Measurements from ENCODE around the gene C6orf58. TPM values are rescaled to one million over a fixed set of nuclear protein-coding genes. Genes with fewer than 3 reads are reported as not detected.

The C6orf58 gene
- total RNA-seq, 1 experiment from 2014 or later, result not detected

GRCh38 chr6:127533011-127533410 lies 44.0 kb upstream of the C6orf58 start:
- no peak for TF ChIP-seq CTCF (conservative IDR thresholded peaks at IDR 0.05)
- no peaks in the 10 kb centered on the region for H3K9me3 Mint-ChIP-seq
- H3K9me3 ChIP-seq (ENCODE audit: control insufficient read depth, low read depth, low read length), result no peaks in the 10 kb centered on the region
- no peaks in the 10 kb centered on the region for H3K23me2 ChIP-seq (ENCODE audit: insufficient read length, low read depth, low read length, poor library complexity, severe bottlenecking)
- no peaks in the 10 kb centered on the region for H4K20me1 ChIP-seq (ENCODE audit: control insufficient read depth, insufficient read depth, insufficient read length)
- H3K4me2 ChIP-seq (ENCODE audit: insufficient read depth, insufficient read length, low read length), result no peak overlapping the region
- no peak overlapping the region for H4K5ac ChIP-seq (ENCODE audit: insufficient read length, low read depth, low read length)
- no peak for DNase-seq
- H3K79me2 ChIP-seq (ENCODE audit: insufficient read depth, low read length), result no peaks in the 10 kb centered on the region
- no peak overlapping the region for H3K56ac ChIP-seq (ENCODE audit: insufficient read length, low read depth, low read length)
- H3K27me3 ChIP-seq (ENCODE audit: insufficient read depth, low read length), result no peaks in the 10 kb centered on the region
- H3K4ac ChIP-seq (ENCODE audit: low read depth, low read length), result no peak overlapping the region
- H2AFZ ChIP-seq (ENCODE audit: low read length), result no peak overlapping the region
- H2BK20ac ChIP-seq (ENCODE audit: low read depth, low read length, poor library complexity, severe bottlenecking), result no peak overlapping the region
- H2BK120ac ChIP-seq (ENCODE audit: low read depth, low read length, poor library complexity, severe bottlenecking), result no peak overlapping the region
- H3K36me3 Mint-ChIP-seq (ENCODE audit: insufficient read depth in 1 of 3, low read depth in 3 of 3), result no peaks in the 10 kb centered on the region
- no peak overlapping the region for H2BK15ac ChIP-seq (ENCODE audit: low read depth, low read length)
- no peaks in the 10 kb centered on the region for H3K4me1 Mint-ChIP-seq
- H3K9ac ChIP-seq (ENCODE audit: extremely low read depth, insufficient read length, low read length), result no peak overlapping the region
- no peak overlapping the region for H2AK5ac ChIP-seq (ENCODE audit: insufficient read length, low read length)
- no peak overlapping the region for H3K4me3 Mint-ChIP-seq
- H3K27ac Mint-ChIP-seq, result no peak overlapping the region
- no CpG with 5 or more reads among the region's 1 CpG for WGBS (ENCODE audit: extremely low coverage, insufficient read length, low lambda C conversion rate)
- no peaks in the 10 kb centered on the region for H3K79me1 ChIP-seq (ENCODE audit: insufficient read depth, low read depth, low read length, poor library complexity, severe bottlenecking)
- H3K27me3 Mint-ChIP-seq (ENCODE audit: low read depth), result no peaks in the 10 kb centered on the region
- no peak overlapping the region for H2BK12ac ChIP-seq (ENCODE audit: insufficient read length, low read depth, low read length)
- no peak overlapping the region for H3K14ac ChIP-seq (ENCODE audit: insufficient read depth, low read length)
- no peak overlapping the region for H4K8ac ChIP-seq (replicated peaks; ENCODE audit: insufficient read length, low read depth, low read length)
- no peak overlapping the region for H4K91ac ChIP-seq (ENCODE audit: insufficient read length, low read depth, low read length)
- H3K23ac ChIP-seq (ENCODE audit: insufficient read length, low read depth, low read length), result no peak overlapping the region
- no peak overlapping the region for H3K18ac ChIP-seq (ENCODE audit: insufficient read length, low read depth, low read length)
- H3T11ph ChIP-seq (ENCODE audit: low read length), result no peak overlapping the region
- H2BK5ac ChIP-seq (ENCODE audit: insufficient read length, low read length), result no peak overlapping the region
- no peaks in the 10 kb centered on the region for H3K4me1 ChIP-seq (ENCODE audit: insufficient read depth, low read length)
- H3K27ac ChIP-seq (ENCODE audit: insufficient read length, low read depth, low read length), result no peak overlapping the region

Measured in H9 (cell line).